Jurkat, Clone E6-1 (cell line): ENCODE results near the gene CDK15.
A peak's percentile ranks its signal among the peaks of the same experiment; 100 is the strongest.

Experiments used
- DNase-seq: peaks from one replicate; pipeline ENCODE4 v3.0.0-alpha.2; 2011; ENCODE audit warnings: low read depth, low spot score
- H3K4me3 ChIP-seq: 2 replicates; pipeline ENCODE4 v1.5.1; 2011; ENCODE audit warnings: mild to moderate bottlenecking, low read length, control low read depth, moderate library complexity

CDK15 gene

DNA sequence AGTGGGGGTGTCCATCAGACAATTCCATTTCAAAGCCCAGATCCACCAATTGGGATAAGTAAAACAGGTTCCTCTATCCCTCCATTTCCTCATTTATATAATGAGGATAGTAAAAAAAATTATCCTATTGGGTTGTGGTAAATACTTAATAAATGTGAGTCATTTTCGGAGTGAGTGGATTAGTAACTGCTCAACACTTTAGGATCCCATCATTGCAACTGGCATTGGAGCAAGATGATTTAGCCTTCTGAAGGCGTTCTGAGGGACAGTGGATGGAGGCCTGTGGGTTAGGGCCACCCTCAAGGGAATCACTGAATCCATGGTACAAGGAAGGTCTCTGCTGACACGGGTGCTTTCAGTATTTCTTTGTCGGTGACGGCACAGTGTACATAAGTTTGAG lies 118.7 kb downstream of the CDK15 start:
- H3K4me3 ChIP-seq = no peak overlapping the region

DNA sequence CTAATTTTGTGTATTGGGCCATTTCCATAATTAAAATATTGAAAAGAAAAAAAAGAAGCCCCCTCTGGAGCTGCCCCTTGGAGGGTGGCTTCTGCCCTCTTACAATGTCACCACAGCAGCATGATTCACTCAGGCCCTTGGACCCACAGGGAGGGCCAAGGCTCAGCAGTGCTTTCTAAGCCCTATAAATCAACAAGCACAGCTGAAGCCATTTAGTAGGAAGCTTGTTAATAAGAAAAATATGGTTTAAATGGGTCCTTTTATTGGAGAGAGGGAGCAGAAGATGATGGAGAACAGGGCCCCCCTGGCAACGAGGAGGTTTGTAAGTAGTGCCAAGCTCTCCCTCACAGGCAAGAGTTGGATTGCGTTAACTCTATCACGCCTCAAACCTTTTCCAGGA lies 119.7 kb downstream of the CDK15 start:
- DNase-seq = no peak
- H3K4me3 ChIP-seq = no peak overlapping the region

More for the DNA sequence above, 118.7 kb downstream of the CDK15 start:
- DNase-seq = no peak

DNA sequence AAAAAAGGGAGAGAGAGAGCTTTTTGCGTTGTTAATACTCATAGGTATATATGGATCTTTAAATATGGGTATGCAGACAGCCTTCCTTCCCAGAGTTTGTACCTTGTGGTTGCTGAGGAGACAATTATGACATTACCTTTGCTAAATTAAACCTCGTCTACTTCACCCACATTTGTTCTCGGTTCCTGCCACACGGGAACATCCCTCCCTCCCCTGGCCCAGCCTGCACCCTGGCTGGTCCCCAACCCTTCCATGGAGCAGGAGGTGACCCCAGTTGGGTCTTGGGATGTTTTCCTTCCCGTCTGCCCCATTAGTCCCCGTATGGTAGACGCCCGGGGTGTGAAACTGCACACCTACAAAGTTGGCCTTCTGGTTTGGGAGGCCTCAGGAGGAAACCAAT lies 122.0 kb downstream of the CDK15 start:
- H3K4me3 ChIP-seq = no peak overlapping the region
- DNase-seq = no peak

GRCh38 chr2:201929281-201930026 lies 123.1 kb downstream of the CDK15 start:
- DNase-seq = no peak
- H3K4me3 ChIP-seq = no peak overlapping the region

- H3K4me3 ChIP-seq = no peak overlapping the region
- DNase-seq = no peak
Measured at GRCh38 chr2:201930043-201930442, 123.7 kb downstream of the CDK15 start.

- H3K4me3 ChIP-seq = no peak overlapping the region
- DNase-seq = peak; percentile 1
Measured at GRCh38 chr2:201930831-201931230, 124.5 kb downstream of the CDK15 start.

GRCh38 chr2:201931475-201931874 lies 125.1 kb downstream of the CDK15 start:
- no peak for DNase-seq
- no peak overlapping the region for H3K4me3 ChIP-seq

- H3K4me3 ChIP-seq = no peak overlapping the region
- no peak for DNase-seq
Measured at GRCh38 chr2:201931951-201932350, 125.6 kb downstream of the CDK15 start.

- DNase-seq = no peak
- H3K4me3 ChIP-seq = no peak overlapping the region
Measured at GRCh38 chr2:201932511-201932910, 126.2 kb downstream of the CDK15 start.

DNA sequence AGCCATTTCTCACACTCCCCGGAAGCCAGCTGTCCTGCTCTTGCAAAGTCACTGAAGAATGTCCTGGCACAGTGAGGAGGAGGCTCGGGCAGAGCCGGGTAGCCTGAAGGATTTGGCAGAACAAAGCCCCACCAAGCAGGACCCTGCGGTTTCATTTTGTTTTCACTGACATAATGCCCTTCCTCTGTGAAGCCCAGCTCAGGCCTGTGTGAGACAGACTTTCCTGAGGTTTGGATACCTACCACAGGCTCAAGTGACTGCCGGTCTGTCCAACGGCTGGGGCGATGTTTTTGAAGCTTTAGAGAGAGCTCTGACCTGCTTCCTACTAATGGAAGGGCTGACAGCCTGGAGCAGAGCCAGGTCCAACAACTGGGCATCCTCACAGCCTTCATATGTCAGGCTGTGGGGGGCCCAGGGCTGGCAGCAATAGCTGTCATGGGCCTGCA lies 127.5 kb downstream of the CDK15 start:
- H3K4me3 ChIP-seq = no peak overlapping the region

GRCh38 chr2:201936817-201937216 lies 130.5 kb downstream of the CDK15 start:
- DNase-seq = no peak
- no peak overlapping the region for H3K4me3 ChIP-seq

More for the DNA sequence above, 127.5 kb downstream of the CDK15 start:
- no peak for DNase-seq

GRCh38 chr2:201937343-201937742 lies 131.0 kb downstream of the CDK15 start:
- no peak for DNase-seq
- no peak overlapping the region for H3K4me3 ChIP-seq

DNA sequence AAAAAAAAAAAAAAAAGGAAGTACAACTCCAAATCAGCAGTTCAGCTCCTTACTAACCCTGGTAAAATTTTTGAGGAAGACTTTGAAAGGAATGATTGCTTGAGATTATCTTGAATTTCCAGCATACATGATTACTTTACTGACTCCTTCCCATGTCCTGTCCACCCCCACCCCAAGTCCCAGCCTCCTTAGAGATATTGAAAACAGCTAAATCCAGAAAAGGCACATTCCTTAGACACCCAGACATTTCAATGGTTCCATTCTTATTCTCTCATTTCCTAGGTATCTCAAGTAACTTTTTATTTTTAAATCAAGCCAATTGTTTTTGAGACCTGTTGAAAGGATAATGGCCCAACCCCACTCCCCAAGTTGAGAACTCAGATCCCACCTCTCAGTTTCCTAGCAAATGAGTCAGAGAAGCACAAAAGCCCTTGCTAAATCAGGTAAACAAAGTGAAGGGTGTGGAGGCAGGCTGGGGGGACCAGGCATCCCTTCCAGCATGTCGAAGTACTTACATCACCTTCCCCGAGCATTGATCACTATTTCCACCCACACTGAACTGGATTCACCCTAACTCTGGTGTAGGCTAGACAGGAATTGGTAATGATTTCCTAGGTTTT lies 131.9 kb downstream of the CDK15 start:
- DNase-seq = no peak
- no peak overlapping the region for H3K4me3 ChIP-seq

- no peak for DNase-seq
- no peak overlapping the region for H3K4me3 ChIP-seq
Measured at GRCh38 chr2:201938781-201939180, 132.4 kb downstream of the CDK15 start.

DNA sequence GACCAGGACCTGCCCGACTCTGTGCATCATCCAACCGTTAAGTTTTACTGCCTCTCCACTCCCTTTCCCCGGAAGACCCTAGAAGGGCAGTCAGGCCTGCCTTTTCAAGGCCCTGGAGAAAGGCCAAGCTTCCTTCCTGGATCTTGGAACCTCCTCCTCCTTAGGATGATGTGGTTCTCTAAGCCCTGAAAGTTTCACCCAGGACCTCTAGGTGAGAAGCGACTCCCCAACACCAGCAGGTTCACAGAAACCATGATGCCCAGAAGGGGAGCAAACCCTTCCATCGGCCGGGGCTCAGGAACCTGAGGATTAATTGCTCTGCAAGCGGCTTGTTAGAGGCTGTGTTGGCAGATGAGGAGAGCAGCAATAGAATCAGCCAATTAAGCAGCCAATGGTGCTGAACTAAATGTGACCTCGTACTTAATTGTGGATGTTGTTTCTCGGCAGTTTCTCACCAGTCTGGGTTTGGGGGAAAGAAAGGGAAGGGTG lies 133.2 kb downstream of the CDK15 start:
- no peak overlapping the region for H3K4me3 ChIP-seq
- no peak for DNase-seq

GRCh38 chr2:201942531-201942930 lies 136.2 kb downstream of the CDK15 start:
- H3K4me3 ChIP-seq = no peak overlapping the region
- DNase-seq = no peak
